ENCODE data around the gene DGKH.

Gene DGKH

GRCh38 chr13:42277618-42278276 lies 229.3 kb downstream of the DGKH start:
- DNase-seq (ENCODE audit: low spot score): no peak

GRCh38 chr13:42279080-42279479 lies 230.6 kb downstream of the DGKH start:
- no peak for DNase-seq (ENCODE audit: low spot score)

GRCh38 chr13:42279986-42280385 lies 231.5 kb downstream of the DGKH start:
- no peak for DNase-seq (ENCODE audit: low spot score)

- DNase-seq (ENCODE audit: low spot score): no peak
These were observed 232.1 kb downstream of the DGKH start for GRCh38 chr13:42280537-42280936.

GRCh38 chr13:42283574-42283973 lies 235.1 kb downstream of the DGKH start:
- no peak for DNase-seq (ENCODE audit: low spot score)

- no peak for DNase-seq (ENCODE audit: low spot score)
These were observed 235.6 kb downstream of the DGKH start for GRCh38 chr13:42284068-42284467.

Measured in pons (tissue), 1 donor.